ENCODE measurements around the gene SPG11. TPM values are rescaled to one million over a fixed set of nuclear protein-coding genes. Genes with fewer than 3 reads are reported as not detected.
"Not testable (repeated sequence)": the region's sequence is repeated elsewhere in the genome, so short reads cannot be mapped to it uniquely, and the experiment has no call there.

Gene SPG11
- total RNA-seq, 1 experiment from 2014 or later: 38.3 TPM

DNA sequence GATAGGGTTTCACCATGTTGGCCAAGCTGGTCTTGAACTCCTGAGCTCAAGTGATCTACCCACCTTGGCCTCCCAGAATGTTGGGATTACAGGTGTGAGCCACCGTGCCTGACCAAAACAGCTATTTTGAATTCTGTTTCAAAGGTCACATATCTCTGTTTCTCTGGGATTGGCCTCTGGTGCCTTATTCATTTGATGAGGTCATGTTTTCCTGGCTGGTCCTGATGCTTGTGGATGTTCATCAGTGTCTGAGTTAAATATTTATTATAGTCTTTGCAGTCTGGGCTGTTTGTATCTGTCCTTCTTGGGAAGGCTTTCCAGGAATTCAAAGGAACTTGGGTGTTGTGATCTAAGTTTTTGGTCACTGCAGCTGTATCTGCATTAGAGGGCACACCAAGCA, 42.5 kb upstream of the SPG11 start:
- H3K27me3 Mint-ChIP-seq (ENCODE audit: low read depth): peaks cover 2% of the 10 kb centered on the region
- no peaks in the 10 kb centered on the region; a peak in 1 of 7 replicates for H3K36me3 Mint-ChIP-seq (ENCODE audit: insufficient read depth in 1 of 3, low read depth in 3 of 3)
- no peak overlapping the region for H3K23ac ChIP-seq (ENCODE audit: insufficient read length, low read depth, low read length)
- H2BK15ac ChIP-seq (ENCODE audit: low read depth, low read length): no peak overlapping the region
- H3K9me3 ChIP-seq (ENCODE audit: control insufficient read depth, low read depth, low read length): no peaks in the 10 kb centered on the region
- H3K4me1 ChIP-seq (ENCODE audit: insufficient read depth, low read length): no peaks in the 10 kb centered on the region
- H3K27ac ChIP-seq (ENCODE audit: insufficient read length, low read depth, low read length): no peak overlapping the region
- peaks cover 14 to 19% of the 10 kb centered on the region in 2 experiments for H3K9me3 Mint-ChIP-seq
- H3K4ac ChIP-seq (ENCODE audit: low read depth, low read length): no peak overlapping the region
- TF ChIP-seq, protein P1, sequence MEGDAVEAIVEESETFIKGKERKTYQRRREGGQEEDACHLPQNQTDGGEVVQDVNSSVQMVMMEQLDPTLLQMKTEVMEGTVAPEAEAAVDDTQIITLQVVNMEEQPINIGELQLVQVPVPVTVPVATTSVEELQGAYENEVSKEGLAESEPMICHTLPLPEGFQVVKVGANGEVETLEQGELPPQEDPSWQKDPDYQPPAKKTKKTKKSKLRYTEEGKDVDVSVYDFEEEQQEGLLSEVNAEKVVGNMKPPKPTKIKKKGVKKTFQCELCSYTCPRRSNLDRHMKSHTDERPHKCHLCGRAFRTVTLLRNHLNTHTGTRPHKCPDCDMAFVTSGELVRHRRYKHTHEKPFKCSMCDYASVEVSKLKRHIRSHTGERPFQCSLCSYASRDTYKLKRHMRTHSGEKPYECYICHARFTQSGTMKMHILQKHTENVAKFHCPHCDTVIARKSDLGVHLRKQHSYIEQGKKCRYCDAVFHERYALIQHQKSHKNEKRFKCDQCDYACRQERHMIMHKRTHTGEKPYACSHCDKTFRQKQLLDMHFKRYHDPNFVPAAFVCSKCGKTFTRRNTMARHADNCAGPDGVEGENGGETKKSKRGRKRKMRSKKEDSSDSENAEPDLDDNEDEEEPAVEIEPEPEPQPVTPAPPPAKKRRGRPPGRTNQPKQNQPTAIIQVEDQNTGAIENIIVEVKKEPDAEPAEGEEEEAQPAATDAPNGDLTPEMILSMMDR (conservative IDR thresholded peaks at IDR 0.05): no peak
- H3K4me1 Mint-ChIP-seq: no peaks in the 10 kb centered on the region
- no peak overlapping the region for H4K91ac ChIP-seq (ENCODE audit: insufficient read length, low read depth, low read length)
- H3K14ac ChIP-seq (ENCODE audit: insufficient read depth, low read length): no peak overlapping the region
- H2BK20ac ChIP-seq (ENCODE audit: low read depth, low read length, poor library complexity, severe bottlenecking): no peak overlapping the region
- no peak overlapping the region for H2AFZ ChIP-seq (ENCODE audit: low read length)
- no peaks in the 10 kb centered on the region for H3K79me2 ChIP-seq (ENCODE audit: insufficient read depth, low read length)
- H3K23me2 ChIP-seq (ENCODE audit: insufficient read length, low read depth, low read length, poor library complexity, severe bottlenecking): peaks cover 5% of the 10 kb centered on the region
- no peaks in the 10 kb centered on the region for H3K79me1 ChIP-seq (ENCODE audit: insufficient read depth, low read depth, low read length, poor library complexity, severe bottlenecking)
- H3K4me2 ChIP-seq (ENCODE audit: insufficient read depth, insufficient read length, low read length): no peak overlapping the region
- no peak overlapping the region for H2AK5ac ChIP-seq (ENCODE audit: insufficient read length, low read length)
- no peak overlapping the region for H4K8ac ChIP-seq (replicated peaks; ENCODE audit: insufficient read length, low read depth, low read length)
- no peak overlapping the region; a peak in 1 of 7 replicates for H3K27ac Mint-ChIP-seq
- no peak overlapping the region for H2BK12ac ChIP-seq (ENCODE audit: insufficient read length, low read depth, low read length)
- no peak overlapping the region for H3K18ac ChIP-seq (ENCODE audit: insufficient read length, low read depth, low read length)
- H2BK120ac ChIP-seq (ENCODE audit: low read depth, low read length, poor library complexity, severe bottlenecking): no peak overlapping the region
- H3K27me3 ChIP-seq (ENCODE audit: insufficient read depth, low read length): no peaks in the 10 kb centered on the region
- H2BK5ac ChIP-seq (ENCODE audit: insufficient read length, low read length): no peak overlapping the region
- no peak overlapping the region for H4K5ac ChIP-seq (ENCODE audit: insufficient read length, low read depth, low read length)
- no CpG with 5 or more reads among the region's 1 CpG for WGBS (ENCODE audit: extremely low coverage, insufficient read length, low lambda C conversion rate)
- no peak overlapping the region for H3T11ph ChIP-seq (ENCODE audit: low read length)
- H3K56ac ChIP-seq (ENCODE audit: insufficient read length, low read depth, low read length): no peak overlapping the region
- DNase-seq: no peak
- no peaks in the 10 kb centered on the region for H4K20me1 ChIP-seq (ENCODE audit: control insufficient read depth, insufficient read depth, insufficient read length)
- no peak overlapping the region for H3K4me3 Mint-ChIP-seq
- no peak overlapping the region for H3K9ac ChIP-seq (ENCODE audit: extremely low read depth, insufficient read length, low read length)

DNA sequence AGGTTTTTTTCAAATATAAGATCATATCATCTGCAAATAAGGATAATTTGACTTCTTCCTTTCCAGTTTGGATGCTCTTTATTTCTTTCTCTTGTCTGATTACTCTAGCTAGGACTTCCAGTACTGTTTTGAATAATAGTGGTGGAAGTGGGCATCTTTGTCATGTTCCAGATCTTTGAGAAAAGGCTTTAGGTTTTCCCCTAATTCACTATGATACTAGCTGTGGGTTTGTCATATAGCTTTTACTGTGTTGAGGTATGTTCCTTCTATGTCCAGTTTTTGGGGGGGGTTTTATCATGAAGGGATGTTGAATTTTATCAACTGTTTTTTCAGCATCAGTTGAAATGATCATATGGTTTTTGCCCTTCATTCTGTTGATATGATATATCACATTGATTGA, 37.2 kb upstream of the SPG11 start:
- H2BK20ac ChIP-seq (ENCODE audit: low read depth, low read length, poor library complexity, severe bottlenecking); H3K14ac ChIP-seq (ENCODE audit: insufficient read depth, low read length); H2BK12ac ChIP-seq (ENCODE audit: insufficient read length, low read depth, low read length); H3K27ac Mint-ChIP-seq; H3K79me1 ChIP-seq (ENCODE audit: insufficient read depth, low read depth, low read length, poor library complexity, severe bottlenecking); H3K56ac ChIP-seq (ENCODE audit: insufficient read length, low read depth, low read length); H3K79me2 ChIP-seq (ENCODE audit: insufficient read depth, low read length); H3K9ac ChIP-seq (ENCODE audit: extremely low read depth, insufficient read length, low read length); H3K36me3 Mint-ChIP-seq (ENCODE audit: insufficient read depth in 1 of 3, low read depth in 3 of 3); H3K23ac ChIP-seq (ENCODE audit: insufficient read length, low read depth, low read length); H3K4me1 Mint-ChIP-seq; H3K4me3 Mint-ChIP-seq; H3K18ac ChIP-seq (ENCODE audit: insufficient read length, low read depth, low read length); H3K27me3 ChIP-seq (ENCODE audit: insufficient read depth, low read length); H4K20me1 ChIP-seq (ENCODE audit: control insufficient read depth, insufficient read depth, insufficient read length); H2BK15ac ChIP-seq (ENCODE audit: low read depth, low read length); H3K27me3 Mint-ChIP-seq (ENCODE audit: low read depth); H3K4ac ChIP-seq (ENCODE audit: low read depth, low read length); H3K27ac ChIP-seq (ENCODE audit: insufficient read length, low read depth, low read length); H2BK120ac ChIP-seq (ENCODE audit: low read depth, low read length, poor library complexity, severe bottlenecking); DNase-seq; H2BK5ac ChIP-seq (ENCODE audit: insufficient read length, low read length); H3K4me1 ChIP-seq (ENCODE audit: insufficient read depth, low read length); H3K4me2 ChIP-seq (ENCODE audit: insufficient read depth, insufficient read length, low read length); H4K8ac ChIP-seq (replicated peaks; ENCODE audit: insufficient read length, low read depth, low read length); H2AK5ac ChIP-seq (ENCODE audit: insufficient read length, low read length); H2AFZ ChIP-seq (ENCODE audit: low read length); H3K23me2 ChIP-seq (ENCODE audit: insufficient read length, low read depth, low read length, poor library complexity, severe bottlenecking); H4K5ac ChIP-seq (ENCODE audit: insufficient read length, low read depth, low read length); H3T11ph ChIP-seq (ENCODE audit: low read length); H4K91ac ChIP-seq (ENCODE audit: insufficient read length, low read depth, low read length); H3K9me3 ChIP-seq (ENCODE audit: control insufficient read depth, low read depth, low read length): not testable (repeated sequence)
- peaks cover 19 to 24% of the 10 kb centered on the region in 2 experiments for H3K9me3 Mint-ChIP-seq
